Stimulated activated CD8-positive, alpha-beta memory T cell treated with anti-CD3 and anti-CD28 coated beads, Interleukin-7, amount 100 ng/mL, for 1 hour (primary cell): Measurements from ENCODE around the gene ANKS1B.
"Not testable (repeated sequence)": the region's sequence is repeated elsewhere in the genome, so short reads cannot be mapped to it uniquely, and the experiment has no call there.

Experiments
- DNase-seq, 2 donors: peaks; one replicate each; pipeline ENCODE4 v3.0.0-alpha.2; 2020; ENCODE audit warnings: low read depth in 2 of 2

The ANKS1B gene

DNA sequence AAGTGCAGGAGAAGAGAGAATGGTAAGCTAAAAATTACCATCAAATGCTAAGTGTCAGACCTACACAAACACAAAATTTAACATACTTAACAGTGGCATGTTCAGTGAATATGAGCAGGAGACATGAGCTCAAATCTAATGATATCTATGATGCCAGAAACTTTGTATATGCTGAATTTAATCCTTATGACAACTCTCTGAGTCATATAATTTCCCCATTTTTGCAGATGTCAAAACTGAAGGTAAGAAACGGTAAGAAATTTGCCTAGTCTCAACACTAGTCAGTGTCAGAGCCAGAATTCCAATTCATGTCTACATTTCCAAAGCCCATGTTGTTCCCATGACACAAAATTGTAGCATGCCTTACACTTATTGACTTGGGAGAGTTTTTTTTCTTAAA is 963.9 kb downstream of the ANKS1B start:
- DNase-seq: no peak

DNA sequence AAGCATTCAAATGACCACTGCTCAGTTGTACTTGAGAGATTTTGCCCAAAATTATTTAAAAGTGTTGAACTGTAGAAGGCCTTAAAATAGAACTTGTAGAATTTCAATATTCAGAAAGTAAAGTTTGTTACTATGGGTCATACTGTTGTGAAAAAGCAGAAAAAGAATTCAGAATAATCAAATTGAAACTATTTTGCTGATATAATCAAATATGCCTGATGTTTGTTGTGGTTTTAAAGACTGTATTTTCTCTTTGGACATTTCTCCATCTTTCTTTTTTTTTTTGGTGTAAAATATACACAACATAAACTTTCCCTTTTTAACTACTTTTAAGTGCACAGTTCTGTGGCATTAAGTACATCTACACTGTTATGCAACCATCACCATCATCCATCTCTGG is 964.9 kb downstream of the ANKS1B start:
- DNase-seq: no peak

- no peak for DNase-seq
These were observed 966.8 kb downstream of the ANKS1B start for GRCh38 chr12:99017971-99018370.

- no peak for DNase-seq
These were observed 975.0 kb downstream of the ANKS1B start for GRCh38 chr12:99009654-99010296.

- DNase-seq: no peak
These were observed 979.1 kb downstream of the ANKS1B start for GRCh38 chr12:99005601-99006000.

DNA sequence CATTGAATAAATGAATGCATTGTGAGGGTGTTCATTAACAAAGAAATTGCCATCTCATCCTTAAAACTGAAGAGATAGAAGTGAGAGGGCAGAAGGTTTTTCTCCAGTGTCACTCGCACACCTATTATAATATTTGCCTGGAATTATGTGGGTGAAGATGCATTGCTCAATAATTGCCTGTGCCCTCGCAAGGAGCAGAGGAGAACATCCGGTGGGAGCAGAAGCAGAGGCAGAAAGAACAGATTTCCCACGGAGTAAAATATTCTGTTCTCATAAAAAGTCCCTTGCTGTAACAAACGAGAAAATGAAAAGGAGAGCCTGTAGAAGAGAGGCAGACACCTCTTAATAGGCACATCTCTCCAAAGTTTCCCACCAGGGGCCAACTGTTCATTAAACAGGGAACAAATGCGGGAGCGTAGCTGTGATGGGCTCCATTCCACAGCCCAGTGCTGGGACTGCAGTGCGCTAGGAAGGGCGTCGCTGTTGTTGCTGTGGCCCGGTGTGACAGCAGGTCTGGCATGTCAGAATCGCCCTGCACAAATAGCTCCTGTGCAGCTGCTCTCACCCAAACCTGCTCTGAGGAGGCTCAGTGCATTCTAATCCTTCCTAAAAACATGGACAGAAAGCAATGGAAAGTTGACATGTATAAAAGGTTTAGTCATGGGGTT is 979.8 kb downstream of the ANKS1B start:
- DNase-seq: no peak

GRCh38 chr12:99002731-99003130 is 982.0 kb downstream of the ANKS1B start:
- DNase-seq: no peak

- DNase-seq: no peak
These were observed 982.6 kb downstream of the ANKS1B start for GRCh38 chr12:99002156-99002555.

GRCh38 chr12:98999559-98999958 is 985.2 kb downstream of the ANKS1B start:
- no peak for DNase-seq

GRCh38 chr12:98998697-98999299 is 985.9 kb downstream of the ANKS1B start:
- DNase-seq: no peak

DNA sequence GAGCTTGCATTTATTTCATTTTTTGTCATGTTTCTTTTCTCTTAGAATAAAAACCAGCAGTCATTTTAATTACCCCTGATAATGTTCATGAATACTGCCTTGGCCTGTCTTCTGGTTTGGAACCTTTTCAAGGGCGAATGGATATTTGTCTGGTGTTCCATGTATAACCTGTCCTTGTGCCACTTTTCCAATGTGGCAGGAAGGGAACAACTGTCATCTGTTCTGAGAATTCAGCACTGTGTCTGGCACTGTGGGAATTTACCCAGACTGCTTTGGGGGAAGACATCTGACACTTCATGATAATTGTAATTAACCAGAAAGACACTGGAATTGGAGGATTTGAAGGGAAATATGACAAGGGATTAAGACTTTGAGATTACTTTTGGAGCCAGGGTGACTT is 986.8 kb downstream of the ANKS1B start:
- no peak for DNase-seq

DNA sequence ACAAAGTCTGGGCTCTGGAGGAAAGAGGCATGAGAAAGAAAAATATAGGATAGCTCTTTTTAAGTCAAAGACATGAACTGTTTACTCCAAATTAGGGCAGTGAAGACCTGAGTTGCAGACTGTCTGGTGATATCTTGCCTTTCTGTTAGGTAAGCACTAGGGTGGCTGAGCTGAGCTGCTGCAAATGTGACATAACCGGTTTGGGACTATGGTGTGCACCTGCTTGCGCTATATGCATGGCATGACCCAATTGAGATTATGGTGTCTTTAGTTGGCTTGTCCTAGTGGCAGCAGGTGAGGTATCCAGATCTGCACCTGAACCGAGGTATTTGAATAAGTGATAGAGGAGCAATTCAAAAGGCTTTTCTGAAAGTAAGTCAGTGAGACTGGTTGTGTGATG is 994.1 kb downstream of the ANKS1B start:
- no peak for DNase-seq

DNA sequence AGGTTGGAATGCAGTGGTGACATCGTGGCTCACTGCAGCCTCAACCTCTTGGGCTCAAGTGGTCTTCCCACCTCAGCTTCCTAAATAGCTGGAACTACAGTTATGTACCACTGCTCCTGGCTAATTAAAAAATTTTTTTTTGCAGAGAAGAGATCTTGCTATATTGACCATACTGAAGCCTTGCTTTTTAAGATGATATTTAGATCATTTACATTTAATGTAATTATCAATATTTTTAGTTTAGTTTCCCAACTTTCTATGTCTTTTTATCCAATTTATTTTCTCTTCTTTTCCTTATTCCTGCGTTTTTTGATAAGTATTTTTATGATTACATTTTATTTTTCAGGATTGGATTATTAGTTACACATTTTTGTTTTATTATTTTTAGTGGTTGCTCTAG is 999.6 kb downstream of the ANKS1B start:
- DNase-seq: no peak

DNA sequence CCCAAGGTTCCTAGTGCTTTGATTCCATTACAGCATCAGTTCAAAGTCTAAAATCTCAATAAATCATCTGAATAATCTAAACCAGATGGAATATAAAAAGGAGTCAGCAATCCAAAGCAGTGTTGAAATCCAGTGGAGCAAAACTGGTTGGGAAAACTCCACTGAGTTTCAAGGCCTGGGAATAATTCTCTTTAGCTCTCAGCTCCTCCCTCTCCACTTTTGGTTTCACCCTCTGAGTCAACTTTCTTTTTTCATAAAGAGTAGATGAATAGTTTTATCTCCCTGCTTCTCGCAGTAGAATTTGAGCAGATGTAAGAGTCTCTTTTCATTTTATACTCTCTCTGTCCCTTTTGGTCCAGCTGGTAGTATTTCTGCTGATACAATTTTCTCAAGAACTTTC is 1001.1 kb downstream of the ANKS1B start:
- DNase-seq: no peak

- no peak for DNase-seq
These were observed 1004.2 kb downstream of the ANKS1B start for GRCh38 chr12:98980508-98980907.

- DNase-seq: no peak
These were observed 1007.5 kb downstream of the ANKS1B start for GRCh38 chr12:98977186-98977585.

DNA sequence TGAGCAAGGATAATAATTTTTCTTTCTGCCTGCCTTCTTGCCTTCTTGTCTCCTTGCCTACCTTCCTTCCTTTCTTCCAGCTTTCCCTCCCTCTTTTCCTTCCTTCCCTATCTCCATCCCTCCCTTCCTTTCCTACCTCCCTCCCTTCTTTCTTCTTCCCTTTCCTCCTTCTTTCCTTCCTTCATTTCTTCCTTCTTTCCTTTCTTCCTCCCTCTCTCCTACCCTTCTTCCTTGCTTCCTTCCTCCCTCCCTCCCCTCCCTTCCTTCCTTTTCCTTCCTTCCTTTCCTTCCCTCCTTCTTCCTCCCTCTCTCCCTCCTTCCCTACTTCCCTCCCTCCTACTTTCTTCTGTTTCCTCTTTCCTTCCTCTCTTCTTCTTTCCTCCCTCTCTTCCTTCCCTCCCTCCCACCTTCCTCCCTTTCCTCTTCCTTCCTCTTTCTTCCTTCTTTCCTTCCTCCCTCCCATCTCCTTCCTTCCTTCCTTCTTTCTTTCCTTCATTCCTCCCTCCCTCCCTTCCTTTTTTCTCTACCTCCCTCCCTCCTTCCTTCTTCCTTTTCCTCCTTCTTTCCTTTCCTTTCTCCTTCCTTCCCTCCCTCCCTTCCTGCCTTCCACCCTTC is 1009.9 kb downstream of the ANKS1B start:
- no peak for DNase-seq

GRCh38 chr12:98973395-98973794 is 1011.3 kb downstream of the ANKS1B start:
- no peak for DNase-seq

DNA sequence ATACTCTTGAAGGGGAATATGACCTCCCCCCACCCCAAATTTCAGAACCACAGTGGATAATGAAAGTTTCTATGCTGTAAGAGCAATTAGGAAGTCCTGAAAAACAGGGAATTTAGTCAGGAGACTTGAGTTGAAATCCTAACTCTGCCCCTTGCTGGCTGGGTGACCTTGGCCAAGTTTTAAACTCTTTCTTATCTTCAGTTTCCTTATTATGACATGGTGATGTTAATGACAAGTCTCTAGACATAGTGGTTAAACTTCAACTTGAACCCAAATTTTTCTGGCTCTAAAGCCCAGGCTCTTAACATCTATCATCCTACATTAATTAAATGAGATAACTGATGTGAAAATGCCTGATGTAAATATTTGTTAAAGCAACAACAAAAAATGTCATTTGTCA is 1013.8 kb downstream of the ANKS1B start:
- no peak for DNase-seq

DNA sequence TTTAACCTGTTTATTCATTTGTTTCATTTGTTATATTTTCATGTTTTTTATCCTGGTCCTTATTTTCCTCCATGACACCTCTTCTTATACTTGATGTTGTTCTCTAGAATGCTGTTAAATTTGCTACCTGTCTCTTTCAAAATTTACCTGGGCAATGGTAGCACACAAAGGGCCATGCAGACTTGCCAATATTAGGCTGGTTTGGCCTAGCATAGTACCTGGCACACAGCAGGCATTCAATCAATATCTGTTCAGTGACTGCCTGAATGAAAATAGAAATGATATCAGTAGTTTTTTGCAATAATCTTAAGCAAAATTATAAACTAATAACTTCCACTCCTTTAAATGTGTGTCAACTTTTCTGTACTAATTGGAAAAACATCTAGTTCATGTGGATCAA is 1014.5 kb downstream of the ANKS1B start:
- DNase-seq: no peak

DNA sequence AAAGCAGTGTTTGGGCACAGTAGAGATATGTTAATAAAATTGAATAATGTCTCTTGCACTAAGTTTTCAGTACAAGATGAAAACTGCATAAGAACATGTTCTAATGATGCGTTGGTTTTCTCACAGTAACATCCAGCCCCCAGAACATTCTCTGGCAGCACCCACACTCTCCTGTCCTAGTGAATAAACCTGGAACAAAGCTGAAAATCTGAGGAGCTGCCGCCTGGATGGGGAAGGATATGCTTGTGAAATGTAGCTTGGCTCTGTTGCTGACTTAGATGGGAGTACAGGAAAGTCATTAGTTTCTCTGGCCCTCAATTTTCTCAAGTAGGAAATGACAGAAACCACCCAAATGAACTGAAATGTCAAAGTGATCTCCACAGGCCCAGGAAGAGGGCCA is 1015.8 kb downstream of the ANKS1B start:
- DNase-seq: no peak

DNA sequence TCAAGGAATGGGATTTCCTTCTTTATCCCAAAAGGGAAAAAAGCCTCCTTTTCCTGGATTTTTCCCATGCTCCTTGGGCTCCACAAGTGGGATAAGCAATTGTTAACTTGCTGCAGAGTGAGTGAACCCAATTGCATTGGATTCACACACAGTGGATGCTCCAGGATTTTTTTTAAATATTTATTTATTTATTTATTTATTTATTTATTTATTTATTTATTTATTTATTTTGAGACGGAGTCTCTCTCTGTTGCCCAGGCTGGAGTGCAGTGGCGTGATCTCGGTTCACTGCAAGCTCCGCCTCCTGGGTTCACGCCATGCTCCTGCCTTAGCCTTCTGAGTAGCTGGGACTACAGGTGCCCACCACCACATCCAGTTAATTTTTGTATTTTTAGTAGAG is 1027.6 kb downstream of the ANKS1B start:
- not testable (repeated sequence) for DNase-seq

GRCh38 chr12:98955284-98955683 is 1029.5 kb downstream of the ANKS1B start:
- DNase-seq: no peak
